Measurements from ENCODE around the gene TSHZ2. TPM values are rescaled to one million over a fixed set of nuclear protein-coding genes. Genes with fewer than 3 reads are reported as not detected.
A peak's percentile ranks its signal among the peaks of the same experiment; 100 is the strongest.

The TSHZ2 gene
- total and polyA plus RNA-seq, 9 of the 15 experiments (the other 6 are each of a cell fraction or from before 2014, with no cell fraction given): 0.03 to 0.20 (median 0.05) TPM; not detected in 4

DNA sequence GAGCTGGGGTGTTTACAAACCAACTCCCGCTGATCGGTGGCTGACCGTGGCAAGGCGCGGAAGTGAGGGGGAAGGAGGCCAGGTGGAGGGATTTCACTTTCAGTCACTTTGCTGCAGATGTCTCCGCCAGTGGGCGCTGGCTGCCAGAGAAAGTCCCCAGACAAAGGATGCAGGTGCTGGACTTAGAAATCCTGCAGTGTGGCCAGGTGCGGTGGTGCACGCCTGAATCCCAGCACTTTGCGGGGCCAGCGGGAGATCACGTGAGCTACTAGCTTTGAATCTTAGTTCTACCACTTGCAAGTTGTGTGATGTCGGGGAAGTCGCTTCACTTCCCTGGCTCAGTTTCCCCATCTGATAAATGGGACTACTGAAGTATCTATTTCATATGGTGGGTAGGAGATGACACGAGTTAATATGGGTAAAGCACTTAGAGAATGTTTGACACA is 441.1 kb downstream of the TSHZ2 start (continued):
- TF ChIP-seq DPF2 (IDR thresholded peaks at IDR 0.05) (no peak), CC2D1A (IDR thresholded peaks at IDR 0.05) (peak; percentile 51; the same call in 1 of the 2 replicates), ZNF584 (CRISPR knock-in tag; IDR thresholded peaks at IDR 0.05; ENCODE audit: low read depth) (no peak), DLX4 (CRISPR knock-in tag; IDR thresholded peaks at IDR 0.05) (no peak), SMARCA4 (IDR thresholded peaks at IDR 0.05) (no peak), RBM14 (IDR thresholded peaks at IDR 0.05; ENCODE audit: borderline replicate concordance, insufficient read depth, low read depth, low read length) (no peak), RBM34 (IDR thresholded peaks at IDR 0.05; ENCODE audit: borderline replicate concordance, insufficient read depth, low read length) (no peak), ZKSCAN1 (IDR thresholded peaks at IDR 0.05; ENCODE audit: low read depth, low read length) (no peak), ZBED1 (IDR thresholded peaks at IDR 0.05) (no peak), PREB (CRISPR knock-in tag; IDR thresholded peaks at IDR 0.05) (no peak), ZMIZ1 (IDR thresholded peaks at IDR 0.05; ENCODE audit: low read depth in 2 of 2, low read length in 2 of 2) (no peak), RBM25 (IDR thresholded peaks at IDR 0.05; ENCODE audit: low read depth, low read length, severe bottlenecking) (peak; percentile 56), CREB3 (tag; conservative IDR thresholded peaks at IDR 0.05; ENCODE audit: low read depth) (no peak), TFAP4 (CRISPR knock-in tag; IDR thresholded peaks at IDR 0.05; ENCODE audit: borderline replicate concordance) (peak; percentile 47; the same call in 1 of the 2 replicates), ZNF184 (CRISPR knock-in tag; IDR thresholded peaks at IDR 0.05) (no peak), RBM39 (optimal IDR thresholded peaks at IDR 0.05; ENCODE audit: low read depth, low read length) (no peak), TRIM28 (IDR thresholded peaks at IDR 0.05) (no peak), BCL6 (CRISPR knock-in tag; IDR thresholded peaks at IDR 0.05) (no peak), CAMTA2 (CRISPR knock-in tag; conservative IDR thresholded peaks at IDR 0.05) (no peak), PHF20 (IDR thresholded peaks at IDR 0.05; ENCODE audit: partially characterized antibody) (no peak), ZBTB2 (IDR thresholded peaks at IDR 0.05) (no peak)
- TF ChIP-seq, protein P1, sequence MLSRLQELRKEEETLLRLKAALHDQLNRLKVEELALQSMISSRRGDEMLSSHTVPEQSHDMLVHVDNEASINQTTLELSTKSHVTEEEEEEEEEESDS (CRISPR knock-in tag; IDR thresholded peaks at IDR 0.05): no peak
